KMS-11 (cell line): ENCODE results near the gene KDM2B.

Experiments
- H2AFZ ChIP-seq: fragments of 200-600 bp; sonication (generic); 2 replicates; pipeline ENCODE4 v1.6.1; 2016; ENCODE audit warnings: antibody characterized with exemption, mixed run types, low read depth
- H3K27ac ChIP-seq: fragments of 200-600 bp; sonication (generic); 2 replicates; pipeline ENCODE4 v1.6.1; 2016; ENCODE audit warnings: mild to moderate bottlenecking, mixed run types
- H3K27me3 ChIP-seq: fragments of 200-600 bp; sonication (generic); 2 replicates; pipeline ENCODE4 v1.6.1; 2017; ENCODE audit warnings: mild to moderate bottlenecking, low read depth, mixed run types, moderate library complexity; ENCODE audit not compliant: insufficient read depth
- H3K36me3 ChIP-seq: fragments of 200-600 bp; sonication (generic); 2 replicates; pipeline ENCODE4 v1.6.1; 2017; ENCODE audit warnings: mild to moderate bottlenecking, mixed run types; ENCODE audit not compliant: insufficient read depth
- H3K4me1 ChIP-seq: fragments of 200-600 bp; sonication (generic); 2 replicates; pipeline ENCODE4 v1.6.1; 2016; ENCODE audit warnings: mild to moderate bottlenecking, low read depth, mixed run types; ENCODE audit not compliant: poor library complexity, severe bottlenecking
- H3K4me2 ChIP-seq: fragments of 200-600 bp; sonication (generic); 2 replicates; pipeline ENCODE4 v1.7.0; 2016; ENCODE audit warnings: mild to moderate bottlenecking, mixed run types
- H3K4me3 ChIP-seq: fragments of 200-600 bp; sonication (generic); IDR thresholded peaks from 2 replicates; pipeline ENCODE4 v1.6.1; 2017; ENCODE audit warnings: low read depth, low read length, mixed read lengths; ENCODE audit not compliant: insufficient read depth
- H3K79me2 ChIP-seq: fragments of 200-600 bp; sonication (generic); 2 replicates; pipeline ENCODE4 v1.6.1; 2016; ENCODE audit warnings: low read depth, mixed run types; ENCODE audit not compliant: insufficient read depth
- H3K9ac ChIP-seq: fragments of 200-600 bp; sonication (generic); 2 replicates; pipeline ENCODE4 v1.6.1; 2016; ENCODE audit warnings: mild to moderate bottlenecking, mixed run types
- H4K20me1 ChIP-seq: fragments of 200-600 bp; sonication (generic); 2 replicates; pipeline ENCODE4 v1.6.1; 2016; ENCODE audit warnings: mild to moderate bottlenecking, mixed run types; ENCODE audit not compliant: insufficient read depth
- CTCF ChIP-seq: fragments of 200-600 bp; sonication (generic); conservative IDR thresholded peaks from 2 replicates; pipeline ENCODE4 v1.6.1; 2017; ENCODE audit warnings: low read depth, mild to moderate bottlenecking, antibody characterized with exemption, low read length, moderate library complexity, mixed read lengths

KDM2B gene

GRCh38 chr12:121511916-121512315, 68.9 kb downstream of the KDM2B start:
- H3K4me1 ChIP-seq = no peaks in the 10 kb centered on the region
- no peaks in the 10 kb centered on the region for H4K20me1 ChIP-seq
- no peak overlapping the region for H3K27ac ChIP-seq
- no peak overlapping the region for H3K9ac ChIP-seq
- H3K36me3 ChIP-seq = no peaks in the 10 kb centered on the region
- H3K27me3 ChIP-seq = no peaks in the 10 kb centered on the region
- H2AFZ ChIP-seq = no peak overlapping the region
- H3K4me3 ChIP-seq = no peak overlapping the region
- H3K4me2 ChIP-seq = no peak overlapping the region
- no peaks in the 10 kb centered on the region for H3K79me2 ChIP-seq
- no peak for TF ChIP-seq CTCF

DNA sequence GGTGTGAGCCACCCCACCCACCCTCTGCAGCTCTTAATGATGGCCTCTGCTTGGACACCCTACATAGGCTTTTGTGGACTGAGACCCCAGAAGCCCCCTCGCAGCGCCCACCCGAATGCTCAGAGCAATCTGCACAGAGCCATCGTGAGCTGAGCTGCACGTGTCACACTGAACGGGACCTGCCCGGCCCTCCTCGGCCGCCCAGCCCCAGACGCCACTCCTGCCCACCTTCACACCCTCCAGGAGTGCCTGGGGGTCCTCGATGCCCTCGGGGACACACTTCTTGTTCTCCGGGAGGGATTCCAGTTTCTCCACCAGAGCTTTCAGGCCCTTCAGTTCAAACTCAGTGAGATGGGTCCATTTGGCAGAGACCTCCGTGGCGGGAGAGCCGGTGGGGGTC, 71.5 kb downstream of the KDM2B start:
- no peaks in the 10 kb centered on the region for H3K4me1 ChIP-seq

DNA sequence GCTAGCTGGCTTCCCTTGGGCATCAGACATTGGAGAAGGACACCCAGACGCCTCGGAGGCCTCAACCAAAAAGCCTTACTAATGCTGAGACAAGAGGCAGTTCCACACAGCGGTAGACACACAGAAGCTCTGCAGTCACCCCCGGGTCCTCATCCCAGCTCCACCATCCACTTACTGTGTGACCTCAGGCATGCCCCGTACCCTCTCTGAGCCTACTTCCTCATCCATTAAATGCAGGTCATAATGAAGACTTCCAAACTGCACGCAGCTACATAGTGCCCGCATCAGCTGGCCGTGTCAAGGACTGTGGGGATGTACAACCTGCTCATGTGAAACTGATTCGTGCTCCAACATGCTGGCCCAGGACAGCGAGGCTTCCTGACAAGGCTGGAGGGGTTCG, 72.3 kb downstream of the KDM2B start:
- H3K4me2 ChIP-seq = no peak overlapping the region
- no peaks in the 10 kb centered on the region for H3K79me2 ChIP-seq
- no peak overlapping the region for H3K9ac ChIP-seq
- no peak overlapping the region for H2AFZ ChIP-seq
- H4K20me1 ChIP-seq = no peaks in the 10 kb centered on the region
- no peaks in the 10 kb centered on the region for H3K27me3 ChIP-seq
- no peak overlapping the region for H3K27ac ChIP-seq
- no peak for TF ChIP-seq CTCF
- H3K36me3 ChIP-seq = no peaks in the 10 kb centered on the region
- no peaks in the 10 kb centered on the region for H3K4me1 ChIP-seq
- no peak overlapping the region for H3K4me3 ChIP-seq

More for the DNA sequence above, 71.5 kb downstream of the KDM2B start:
- H3K79me2 ChIP-seq = no peaks in the 10 kb centered on the region
- H4K20me1 ChIP-seq = no peaks in the 10 kb centered on the region
- H3K27me3 ChIP-seq = no peaks in the 10 kb centered on the region
- no peak for TF ChIP-seq CTCF
- no peak overlapping the region for H3K27ac ChIP-seq
- H3K4me2 ChIP-seq = no peak overlapping the region
- H3K4me3 ChIP-seq = no peak overlapping the region
- H3K9ac ChIP-seq = no peak overlapping the region
- no peaks in the 10 kb centered on the region for H3K36me3 ChIP-seq
- no peak overlapping the region for H2AFZ ChIP-seq

GRCh38 chr12:121507984-121508383, 72.8 kb downstream of the KDM2B start:
- Histone ChIP-seq H4K20me1 (no peaks in the 10 kb centered on the region), H3K27ac (no peak overlapping the region), H3K27me3 (no peaks in the 10 kb centered on the region), H3K79me2 (no peaks in the 10 kb centered on the region), H3K4me3 (no peak overlapping the region), H3K36me3 (no peaks in the 10 kb centered on the region), H3K4me1 (no peaks in the 10 kb centered on the region), H2AFZ (no peak overlapping the region), H3K4me2 (no peak overlapping the region), H3K9ac (no peak overlapping the region)
- no peak for TF ChIP-seq CTCF
